H1 (cell line): ENCODE results near the gene TBC1D26.

ENCODE experiments used
- CBX5 ChIP-seq: fragments of 300-800, 300-1000 bp; sonication (generic); IDR thresholded peaks from 2 replicates; pipeline ENCODE4 v1.7.1; 2016; ENCODE audit warnings: antibody characterized with exemption, low read length, low read depth
- CTCF ChIP-seq, 3 experiments: IDR thresholded peaks; 1 replicate in 2 of 3; 2 replicates in 1 of 3; pipeline versions ENCODE4 v1.5.1 to v1.6.1; 2011; ENCODE audit warnings: low read length in 3 of 3, mild to moderate bottlenecking in 3 of 3, inconsistent platforms in 2 of 3, low read depth in 1 of 3, moderate library complexity in 1 of 3; ENCODE audit not compliant: insufficient read depth in 1 of 3; ENCODE audit errors: control extremely low read depth in 1 of 3
- EP300 ChIP-seq, 2 experiments: IDR thresholded peaks; 1 replicate in 1 of 2; 2 replicates in 1 of 2; pipeline ENCODE4 v1.6.1; 2011 to 2012; ENCODE audit warnings: low read depth in 2 of 2, low read length in 2 of 2, mild to moderate bottlenecking in 2 of 2, borderline replicate concordance in 1 of 2, inconsistent platforms in 1 of 2, moderate library complexity in 1 of 2
- EZH2 ChIP-seq: fragments of 200-600 bp; sonication (generic); IDR thresholded peaks from 2 replicates; pipeline ENCODE4 v1.7.1; 2012; ENCODE audit warnings: low read depth, mild to moderate bottlenecking, moderate library complexity, low read length, inconsistent platforms; ENCODE audit not compliant: severe bottlenecking
- GABPA ChIP-seq: IDR thresholded peaks from 2 replicates; pipeline ENCODE4 v1.6.1; 2011; ENCODE audit warnings: mild to moderate bottlenecking, low read length, moderate library complexity, borderline replicate concordance; ENCODE audit not compliant: insufficient read depth
- POLR2AphosphoS5 ChIP-seq: IDR thresholded peaks from 2 replicates; pipeline ENCODE4 v1.6.1; 2011; ENCODE audit warnings: low read depth, low read length
- RNF2 ChIP-seq: fragments of 200-900, 300-1000 bp; sonication (generic); IDR thresholded peaks from 2 replicates; pipeline ENCODE4 v1.7.1; 2016; ENCODE audit warnings: borderline replicate concordance, low read depth, mild to moderate bottlenecking, antibody characterized with exemption, low read length; ENCODE audit not compliant: poor library complexity, severe bottlenecking; ENCODE audit errors: missing control alignments

DNA sequence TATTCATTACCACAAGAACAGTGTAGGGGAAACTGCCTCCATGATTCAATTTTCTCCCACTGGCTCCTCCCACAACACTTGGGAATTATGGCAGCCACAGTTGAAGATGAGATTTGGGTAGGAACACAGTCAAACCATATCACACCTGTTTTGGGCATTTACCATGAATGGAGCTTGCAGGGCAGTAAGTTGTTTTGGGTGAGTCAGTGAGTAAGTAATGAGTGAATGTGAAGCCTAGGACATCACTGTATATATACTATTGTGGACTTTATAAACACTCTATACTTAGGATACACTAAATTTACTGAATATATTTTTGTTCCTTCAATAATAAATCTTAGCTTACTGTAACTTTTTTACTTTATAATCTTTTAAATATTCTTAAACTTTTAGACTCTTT lies 48.1 kb downstream of the TBC1D26 start:
- TF ChIP-seq CTCF (IDR thresholded peaks at IDR 0.05; ENCODE audit: control extremely low read depth in 1 of 3, insufficient read depth in 1 of 3, low read depth in 1 of 3, low read length in 3 of 3) (no peak), CBX5 (no peak), RNF2 (no peak), EP300 (IDR thresholded peaks at IDR 0.05; ENCODE audit: borderline replicate concordance in 1 of 2, low read depth in 2 of 2, low read length in 2 of 2) (no peak), POLR2AphosphoS5 (no peak), EZH2 (no peak), GABPA (no peak)
